GM23338 (cell line): ENCODE data around the gene DOCK4. TPM values are rescaled to one million over a fixed set of nuclear protein-coding genes. Genes with fewer than 3 reads are reported as not detected.

ENCODE experiments used
- ATAC-seq: fragments of 200-7000 bp; cut with Tn5 transposase; 3 replicates; pipeline ENCODE4 v1.9.1; 2020
- DNase-seq: peaks from one replicate; pipeline ENCODE4 v3.0.0-alpha.2; 2015; ENCODE audit warnings: low spot score
- H2AFZ ChIP-seq: fragments of 200-600 bp; sonication (generic); 2 replicates; pipeline ENCODE4 v1.8.0; 2016; ENCODE audit warnings: antibody characterized with exemption, mild to moderate bottlenecking, moderate library complexity
- H3F3A ChIP-seq: fragments of 200-600 bp; sonication (generic); replicated peaks from 2 replicates; pipeline ENCODE4 v1.8.0; 2017; ENCODE audit warnings: antibody characterized with exemption, mixed run types, low read depth
- H3K27ac ChIP-seq: fragments of 200-600 bp; sonication (generic); 2 replicates; pipeline ENCODE4 v1.6.1; 2016; ENCODE audit warnings: low read depth
- H3K27me3 ChIP-seq: fragments of 200-600 bp; sonication (generic); 2 replicates; pipeline ENCODE4 v1.8.0; 2016; ENCODE audit warnings: mild to moderate bottlenecking, mixed run types, moderate library complexity; ENCODE audit not compliant: insufficient read depth
- H3K36me3 ChIP-seq: fragments of 200-600 bp; sonication (generic); 2 replicates; pipeline ENCODE4 v1.8.0; 2016; ENCODE audit warnings: mild to moderate bottlenecking; ENCODE audit not compliant: insufficient read depth
- H3K4me1 ChIP-seq: fragments of 200-600 bp; sonication (generic); 2 replicates; pipeline ENCODE4 v1.8.0; 2016; ENCODE audit warnings: mild to moderate bottlenecking, moderate library complexity; ENCODE audit not compliant: insufficient read depth
- H3K4me2 ChIP-seq: fragments of 200-600 bp; sonication (generic); 2 replicates; pipeline ENCODE4 v1.7.1; 2017; ENCODE audit warnings: mixed run types
- H3K4me3 ChIP-seq: fragments of 200-600 bp; sonication (generic); 2 replicates; pipeline ENCODE4 v1.6.1; 2016; ENCODE audit warnings: mixed run types
- H3K79me2 ChIP-seq: fragments of 200-600 bp; sonication (generic); replicated peaks from 2 replicates; pipeline ENCODE4 v1.8.0; 2017; ENCODE audit warnings: mild to moderate bottlenecking; ENCODE audit not compliant: insufficient read depth
- H3K9me2 ChIP-seq: fragments of 200-600 bp; sonication (generic); 2 replicates; pipeline ENCODE4 v1.8.0; 2017; ENCODE audit not compliant: insufficient read depth
- H4K20me1 ChIP-seq: fragments of 200-600 bp; sonication (generic); replicated peaks from 2 replicates; pipeline ENCODE4 v1.8.0; 2017; ENCODE audit warnings: mild to moderate bottlenecking; ENCODE audit not compliant: insufficient read depth
- H3K27ac Mint-ChIP-seq: 2 replicates; pipeline ENCODE4 v1.8.0; 2020; ENCODE audit warnings: inconsistent platforms, mild to moderate bottlenecking, moderate library complexity, mixed read lengths
- H3K27me3 Mint-ChIP-seq: 3 replicates; pipeline ENCODE4 v1.8.0; 2022; ENCODE audit warnings: low read depth, mild to moderate bottlenecking, moderate library complexity, mixed read lengths, inconsistent platforms; ENCODE audit not compliant: insufficient read depth, poor library complexity
- H3K36me3 Mint-ChIP-seq: 3 replicates; pipeline ENCODE4 v1.8.0; 2021; ENCODE audit warnings: low read depth, mild to moderate bottlenecking, inconsistent platforms, moderate library complexity, mixed read lengths
- H3K4me1 Mint-ChIP-seq: 3 replicates; pipeline ENCODE4 v1.8.0; 2020; ENCODE audit warnings: mild to moderate bottlenecking, inconsistent platforms, mixed read lengths
- H3K4me3 Mint-ChIP-seq: 3 replicates; pipeline ENCODE4 v1.8.0; 2021; ENCODE audit warnings: moderate library complexity, mild to moderate bottlenecking, inconsistent platforms, mixed read lengths
- H3K9me3 Mint-ChIP-seq: 3 replicates; pipeline ENCODE4 v1.8.0; 2020; ENCODE audit warnings: moderate library complexity, mild to moderate bottlenecking, inconsistent platforms, mixed read lengths
- CTCF ChIP-seq, 2 experiments: fragments of 200-600 bp in 1 of 2; sonication (generic) in 1 of 2; conservative IDR thresholded peaks; 2 replicates each; pipeline versions ENCODE4 v1.5.1 to v1.6.1; 2016 to 2017; ENCODE audit warnings: antibody characterized with exemption in 2 of 2, low read depth in 2 of 2, mild to moderate bottlenecking in 2 of 2, moderate library complexity in 1 of 2
- EZH2phosphoT487 ChIP-seq: fragments of 200-600 bp; sonication (generic); IDR thresholded peaks from one replicate; pipeline ENCODE4 v1.8.1; 2018; ENCODE audit warnings: antibody characterized with exemption; ENCODE audit not compliant: unreplicated experiment
- JUNB ChIP-seq: IDR thresholded peaks from one replicate; pipeline ENCODE4 v1.6.1; 2016; ENCODE audit warnings: antibody characterized with exemption; ENCODE audit not compliant: unreplicated experiment
- NANOG ChIP-seq: IDR thresholded peaks from 2 replicates; pipeline ENCODE4 v1.6.1; 2016; ENCODE audit warnings: antibody characterized with exemption, borderline replicate concordance
- REST ChIP-seq: IDR thresholded peaks from one replicate; pipeline ENCODE4 v1.6.1; 2018; ENCODE audit warnings: antibody characterized with exemption; ENCODE audit not compliant: unreplicated experiment
- STAT1 ChIP-seq: IDR thresholded peaks from one replicate; pipeline ENCODE4 v1.6.1; 2016; ENCODE audit warnings: antibody characterized with exemption; ENCODE audit not compliant: unreplicated experiment
- ZNF331 ChIP-seq: fragments of 250-450 bp; sonication (Bioruptor Pico); IDR thresholded peaks from 2 replicates; pipeline ENCODE4 v1.5.0; 2020; ENCODE audit warnings: low read depth, mild to moderate bottlenecking, moderate library complexity
- ZNF462 ChIP-seq: fragments of 250-450 bp; sonication (Bioruptor Pico); IDR thresholded peaks from 2 replicates; pipeline ENCODE4 v1.5.0; 2020; ENCODE audit warnings: mild to moderate bottlenecking, moderate library complexity
- polyA plus RNA-seq: library from polyadenylated mRNA; unstranded; fragments of >200 nt; fragmentation: Nextera tagmentation; extraction: Ambion mirVana; gene quantifications from 2 replicates; pipeline ENCODE4 v1.2.1, GENCODE V29; 2016
- total RNA-seq: library from RNA; depleted of rRNA; stranded (reverse); fragments of >200 nt; shearing (Covaris generic); gene quantifications from 2 replicates; pipeline ENCODE4 v1.2.3, GENCODE V29; 2014

The DOCK4 gene
- total and polyA plus RNA-seq, 2 experiments from 2014 or later, result 6.3 to 33.8 TPM

- 0 out of 2 replicates have a peak, but pooled peaks cover 15% of the 10 kb centered on the region for H3K79me2 ChIP-seq
- H3K27me3 ChIP-seq, result no peaks in the 10 kb centered on the region
- no peak overlapping the region for H3K4me2 ChIP-seq
- no peak for ATAC-seq
- Mint-ChIP-seq H3K4me1 (peaks cover 27% of the 10 kb centered on the region), H3K27ac (no peak overlapping the region), H3K9me3 (no peaks in the 10 kb centered on the region), H3K36me3 (no peaks in the 10 kb centered on the region), H3K4me3 (no peak overlapping the region), H3K27me3 (no peaks in the 10 kb centered on the region)
- no peaks in the 10 kb centered on the region for H3F3A ChIP-seq
- TF ChIP-seq STAT1 (no peak), ZNF331 (CRISPR knock-in tag) (no peak)
- H4K20me1 ChIP-seq, result no peaks in the 10 kb centered on the region
- H3K27ac ChIP-seq, result no peak overlapping the region
- peaks cover 5% of the 10 kb centered on the region; the same call in 1 of the 2 replicates for H3K4me1 ChIP-seq
- H3K36me3 ChIP-seq, result no peaks in the 10 kb centered on the region
- no peak overlapping the region for H3K4me3 ChIP-seq
- DNase-seq, result no peak
- peaks cover 5% of the 10 kb centered on the region for H3K9me2 ChIP-seq
- no peak overlapping the region for H2AFZ ChIP-seq
Observed at GRCh38 chr7:112065758-112066157, 140.4 kb downstream of the DOCK4 start.

- DNase-seq (no peak), ATAC-seq (no peak; the same call in 2 of the 3 replicates)
- H3K27ac ChIP-seq, result no peak overlapping the region
- peaks cover 5% of the 10 kb centered on the region for H3K9me2 ChIP-seq
- Mint-ChIP-seq H3K27me3 (no peaks in the 10 kb centered on the region), H3K27ac (no peak overlapping the region), H3K4me1 (peaks cover 28% of the 10 kb centered on the region), H3K36me3 (no peaks in the 10 kb centered on the region), H3K4me3 (no peak overlapping the region), H3K9me3 (no peaks in the 10 kb centered on the region)
- H3K36me3 ChIP-seq, result no peaks in the 10 kb centered on the region
- no peaks in the 10 kb centered on the region for H4K20me1 ChIP-seq
- H3K4me2 ChIP-seq, result no peak overlapping the region
- no peaks in the 10 kb centered on the region for H3F3A ChIP-seq
- TF ChIP-seq STAT1 (no peak), CTCF (conservative IDR thresholded peaks at IDR 0.05; ENCODE audit: low read depth in 2 of 2) (no peak), ZNF462 (CRISPR knock-in tag) (no peak), REST (no peak), NANOG (no peak), ZNF331 (CRISPR knock-in tag) (no peak), JUNB (no peak), EZH2phosphoT487 (no peak)
- no peak overlapping the region for H2AFZ ChIP-seq
- peaks cover 22% of the 10 kb centered on the region; the same call in 1 of the 2 replicates for H3K79me2 ChIP-seq
- no peaks in the 10 kb centered on the region; the same call in 1 of the 2 replicates for H3K4me1 ChIP-seq
- H3K27me3 ChIP-seq, result no peaks in the 10 kb centered on the region
- no peak overlapping the region for H3K4me3 ChIP-seq
Observed at GRCh38 chr7:112064627-112065385, 141.4 kb downstream of the DOCK4 start.
